Left lung (tissue), 10 donors: ENCODE results near the gene KDM2B. TPM values are rescaled to one million over a fixed set of nuclear protein-coding genes. Genes with fewer than 3 reads are reported as not detected.
"Not testable (repeated sequence)": the region's sequence is repeated elsewhere in the genome, so short reads cannot be mapped to it uniquely, and the experiment has no call there.

Experiments used
- ATAC-seq: fragments of 200-7000 bp; cut with Tn5 transposase; one replicate; pipeline ENCODE4 v1.9.1; 2020; ENCODE audit warnings: moderate library complexity
- DNase-seq, 4 donors: peaks; one replicate each; pipeline ENCODE4 v3.0.0-alpha.2; 2013 to 2020
- H3K27ac ChIP-seq, 2 donors: fragments of 200-600 bp; sonication (generic) in 1 of 2; one replicate each; pipeline versions ENCODE4 v1.5.0 to v1.8.0; 2020 to 2021
- H3K27me3 ChIP-seq, 2 donors: fragments of 200-600 bp; sonication (generic) in 1 of 2; one replicate each; pipeline versions ENCODE4 v1.5.0 to v1.8.0; 2020 to 2021
- H3K36me3 ChIP-seq, 2 donors: fragments of 200-600 bp; sonication (generic) in 1 of 2; one replicate each; pipeline versions ENCODE4 v1.5.0 to v1.8.0; 2020 to 2021
- H3K4me1 ChIP-seq, 2 donors: fragments of 200-600 bp; one replicate each; pipeline ENCODE4 v1.8.0; 2021
- H3K4me3 ChIP-seq, 2 donors: fragments of 200-600 bp; sonication (generic) in 1 of 2; one replicate each; pipeline versions ENCODE4 v1.5.0 to v1.8.0; 2020 to 2021; ENCODE audit warnings: mild to moderate bottlenecking in 1 of 2
- H3K9me3 ChIP-seq, 2 donors: fragments of 200-600 bp; sonication (generic) in 1 of 2; one replicate each; pipeline versions ENCODE4 v1.5.0 to v1.8.0; 2020 to 2021
- CTCF ChIP-seq, 2 donors: fragments of 200-600 bp; sonication (generic) in 1 of 2; IDR thresholded peaks; one replicate each; pipeline versions ENCODE4 v1.5.0 to v1.8.0; 2021; ENCODE audit warnings: antibody characterized with exemption in 2 of 2
- intact Hi-C, 2 donors: fragments of 100-400 bp; cut with DNase I; formaldehyde crosslinking; loops; one replicate each; pipeline versions ENCODE4 v1.11.2 to v1.14.2; 2022
- polyA plus RNA-seq, 6 donors: library from polyadenylated mRNA; unstranded; fragments of 120-200 nt; gene quantifications; one replicate each; pipeline ENCODE4 v1.2.1, GENCODE V29; 2013; ENCODE audit not compliant: insufficient read length in 6 of 6
- total RNA-seq, 2 donors: library from RNA; stranded (reverse); fragmentation: NEBNext Ultra II Directional; extraction: Animal tissue kit (Norgen Biotek cat#: 25700); gene quantifications; one replicate each; pipeline ENCODE4 v1.2.1, GENCODE V29; 2021
- donor health status: DM: no; HTN: yes; CAD: no.
- donor health status: DM: no; HTN: no; CAD: no.

KDM2B gene
- total and polyA plus RNA-seq, 8 donors, result 22.9 to 44.7 (median 38.0) TPM

- DNase-seq (peak in 2 of 4 donors; percentile 26 to 83), ATAC-seq (peak; percentile 71)
- no peaks in the 10 kb centered on the region for H3K9me3 ChIP-seq
- no peak overlapping the region for H3K27ac ChIP-seq
- H3K4me3 ChIP-seq, result no peak overlapping the region
- intact Hi-C loops, result loop anchor here (5.0 to 10.0 kb wide), 2 partner anchors 188 to 191 kb away; no protein-coding TSS in a partner anchor
- no peaks in the 10 kb centered on the region for H3K27me3 ChIP-seq
- TF ChIP-seq CTCF (IDR thresholded peaks at IDR 0.05), result peak; percentile 73 to 90
- peaks cover 0 to 14% of the 10 kb centered on the region in 2 donors for H3K4me1 ChIP-seq
- H3K36me3 ChIP-seq, result peaks cover 0 to 10% of the 10 kb centered on the region in 2 donors
These were observed 86.6 kb downstream of the KDM2B start for GRCh38 chr12:121494093-121494787.

- no peak for ATAC-seq
- no peak overlapping the region for H3K4me3 ChIP-seq
- TF ChIP-seq CTCF (IDR thresholded peaks at IDR 0.05), result no peak
- H3K27ac ChIP-seq, result no peak overlapping the region
- no peaks in the 10 kb centered on the region for H3K9me3 ChIP-seq
- DNase-seq, result no peak
- H3K36me3 ChIP-seq, result peaks cover 0 to 10% of the 10 kb centered on the region in 2 donors
- peaks cover 0 to 9% of the 10 kb centered on the region in 2 donors for H3K4me1 ChIP-seq
- no peaks in the 10 kb centered on the region for H3K27me3 ChIP-seq
- intact Hi-C loops, result loop anchor here (5.0 to 10.0 kb wide), 2 partner anchors 192 to 194 kb away; no protein-coding TSS in a partner anchor
These were observed 90.2 kb downstream of the KDM2B start for GRCh38 chr12:121490401-121491281.

GRCh38 chr12:121489874-121490273 is 90.9 kb downstream of the KDM2B start:
- no peak for ATAC-seq
- Histone ChIP-seq H3K4me3 (no peak overlapping the region), H3K9me3 (no peaks in the 10 kb centered on the region), H3K4me1 (peaks cover 0 to 9% of the 10 kb centered on the region in 2 donors), H3K36me3 (peaks cover 0 to 10% of the 10 kb centered on the region in 2 donors), H3K27ac (no peak overlapping the region), H3K27me3 (no peaks in the 10 kb centered on the region)
- DNase-seq, result no peak
- TF ChIP-seq CTCF (IDR thresholded peaks at IDR 0.05), result no peak
- intact Hi-C loops, result loop anchor here (5.0 to 10.0 kb wide), 2 partner anchors 192 to 195 kb away; no protein-coding TSS in a partner anchor

GRCh38 chr12:121484967-121485366 is 95.9 kb downstream of the KDM2B start:
- ATAC-seq, result no peak
- intact Hi-C loops, result no loop called here

GRCh38 chr12:121484564-121484963 is 96.3 kb downstream of the KDM2B start:
- DNase-seq, H3K27me3 ChIP-seq, H3K4me3 ChIP-seq, H3K9me3 ChIP-seq, H3K27ac ChIP-seq, ATAC-seq, H3K36me3 ChIP-seq, H3K4me1 ChIP-seq, intact Hi-C loops: not testable (repeated sequence)

More at GRCh38 chr12:121484967-121485366, 95.9 kb downstream of the KDM2B start:
- Histone ChIP-seq H3K4me1 (peaks cover 0 to under 1% of the 10 kb centered on the region in 2 donors), H3K36me3 (peaks cover 0 to 5% of the 10 kb centered on the region in 2 donors), H3K27ac (no peak overlapping the region), H3K4me3 (no peak overlapping the region), H3K9me3 (no peaks in the 10 kb centered on the region), H3K27me3 (no peaks in the 10 kb centered on the region)
- DNase-seq, result no peak
- TF ChIP-seq CTCF (IDR thresholded peaks at IDR 0.05), result no peak
